T47D (cell line): ENCODE results near the gene THYN1.
"Not testable (repeated sequence)": the region's sequence is repeated elsewhere in the genome, so short reads cannot be mapped to it uniquely, and the experiment has no call there.

Source experiments
- DNase-seq, 2 experiments: peaks; one replicate each; pipeline versions ENCODE4 v3.0.0 to v3.0.0-alpha.2; 2011 to 2012; ENCODE audit warnings: low read depth in 1 of 2, low spot score in 1 of 2
- JUND ChIP-seq: IDR thresholded peaks from 2 replicates; pipeline ENCODE4 v1.6.1; 2012; ENCODE audit warnings: low read depth
- in situ Hi-C: cut with HindIII; loops from 2 replicates; pipeline ENCODE4 v1.10.0; 2016; ENCODE audit warnings: low sequenced_read_pairs, low pct_unique_long_range_greater_than_20kb

Gene THYN1

DNA sequence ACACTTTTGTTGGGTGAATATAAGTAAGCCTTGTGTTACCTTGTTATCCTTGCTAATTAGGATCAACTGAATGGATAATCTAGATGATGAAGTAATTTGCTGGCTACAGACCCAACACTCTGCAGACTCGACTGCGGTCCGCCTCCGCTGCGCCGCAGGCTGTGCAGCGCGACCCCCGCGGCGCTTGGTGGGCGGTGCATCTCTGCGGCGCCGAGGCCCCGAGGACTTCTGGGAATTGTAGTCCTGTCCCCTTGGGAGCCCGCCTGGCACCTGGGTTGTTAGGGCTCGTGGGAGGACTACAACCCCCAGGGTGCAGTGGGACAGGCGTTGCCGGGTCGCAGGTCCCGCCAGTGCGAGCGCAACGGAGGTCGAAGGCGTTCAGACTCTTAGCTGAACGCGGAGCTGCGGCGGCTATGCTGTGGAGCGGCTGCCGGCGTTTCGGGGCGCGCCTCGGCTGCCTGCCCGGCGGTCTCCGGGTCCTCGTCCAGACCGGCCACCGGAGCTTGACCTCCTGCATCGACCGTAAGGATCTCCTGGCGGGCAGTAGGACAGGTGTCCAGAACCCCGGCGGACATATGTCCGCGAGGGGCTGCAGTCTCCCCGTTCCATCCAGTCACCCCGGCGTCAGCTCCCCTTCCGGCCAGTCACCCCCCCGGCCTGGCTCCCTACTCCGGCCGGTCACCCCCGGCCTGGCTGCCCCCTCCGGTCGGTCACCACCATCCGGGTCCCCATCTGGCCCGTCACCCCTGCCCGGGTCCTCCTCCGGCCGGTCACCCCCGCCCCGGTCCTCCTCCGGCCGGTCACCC, at the start of gene THYN1, which contains the start of gene ACAD8:
THYN1 (minus strand) TSS at position 165 of the 806 bp plus-strand sequence. CDS start 470 bp downstream, outside the sequence.
ACAD8 (plus strand) TSS at position 381 of the 806 bp plus-strand sequence; CDS start at position 414, 33 bp downstream.
- no peak for TF ChIP-seq JUND
- in situ Hi-C loops = no loop called here
- DNase-seq = peak; percentile 99

DNA sequence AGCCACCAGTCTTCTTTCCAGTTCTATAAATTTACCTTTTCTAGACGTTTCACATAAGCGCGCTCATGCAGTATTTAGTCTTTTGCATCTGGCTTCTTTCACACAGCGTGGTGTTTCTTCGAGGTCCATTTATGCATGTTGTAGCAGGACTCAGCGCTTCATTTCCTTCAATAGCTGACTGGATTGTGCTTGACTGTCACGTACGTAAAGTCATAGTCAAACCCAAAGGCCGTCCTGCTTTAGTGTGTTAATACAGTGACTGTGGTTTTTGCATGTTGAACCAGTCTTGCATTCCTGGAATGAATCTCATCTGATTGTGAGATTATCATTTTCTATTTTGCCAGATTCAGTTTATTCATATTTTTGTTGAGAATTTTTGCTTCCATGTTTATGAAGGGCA, 41.5 kb upstream of the THYN1 start:
- in situ Hi-C loops = no loop called here
- TF ChIP-seq JUND = no peak
- no peak for DNase-seq

DNA sequence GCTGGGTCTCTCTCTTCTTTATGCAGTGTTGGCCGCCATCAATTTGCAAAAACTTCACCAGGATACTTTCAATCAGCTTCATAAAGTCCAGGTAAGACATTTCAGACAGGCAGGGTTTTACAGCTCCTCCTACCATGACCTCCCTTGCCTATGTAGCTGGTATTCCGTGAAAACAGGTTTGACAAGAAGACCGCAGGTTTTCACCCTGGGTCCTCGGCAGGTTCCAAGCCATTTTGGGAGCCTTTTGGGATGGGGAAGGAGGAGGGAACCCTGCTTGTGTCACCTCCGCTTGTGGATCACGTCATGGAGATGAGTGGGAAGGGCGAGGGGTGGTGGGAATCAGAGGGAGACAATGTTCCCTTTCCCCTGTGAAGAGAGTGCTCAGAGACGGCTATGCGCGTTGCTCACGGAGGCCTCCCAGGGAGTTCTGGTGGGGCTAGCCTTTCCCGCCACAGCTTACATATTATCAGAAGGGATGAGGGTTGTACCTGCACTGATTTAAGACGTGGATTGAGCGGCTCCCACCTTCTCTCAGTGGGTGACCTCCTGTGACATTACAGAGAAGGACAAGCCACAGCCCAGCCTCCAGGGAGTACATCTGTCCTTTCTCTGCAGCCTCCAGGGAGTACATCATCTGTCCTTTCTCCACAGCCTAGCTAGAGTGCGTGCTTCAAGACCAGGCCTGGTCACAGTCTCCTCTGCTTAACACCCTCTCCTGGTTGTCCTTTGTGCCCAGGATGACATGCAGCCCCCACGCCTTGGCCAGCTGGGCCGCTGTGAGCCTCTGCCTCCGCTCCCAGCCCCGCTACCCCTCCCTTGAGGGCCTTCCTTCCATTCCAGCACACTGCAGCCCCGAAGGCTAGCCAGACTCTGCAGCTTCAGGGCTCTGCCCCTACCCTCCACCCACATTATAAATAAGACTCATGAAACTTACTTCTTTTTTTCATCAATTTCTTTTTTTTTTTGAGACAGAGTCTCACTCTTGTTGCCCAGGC, 40.3 kb upstream of the THYN1 start:
- DNase-seq = peak; percentile 65 to 87
- TF ChIP-seq JUND = no peak
- in situ Hi-C loops = no loop called here

DNA sequence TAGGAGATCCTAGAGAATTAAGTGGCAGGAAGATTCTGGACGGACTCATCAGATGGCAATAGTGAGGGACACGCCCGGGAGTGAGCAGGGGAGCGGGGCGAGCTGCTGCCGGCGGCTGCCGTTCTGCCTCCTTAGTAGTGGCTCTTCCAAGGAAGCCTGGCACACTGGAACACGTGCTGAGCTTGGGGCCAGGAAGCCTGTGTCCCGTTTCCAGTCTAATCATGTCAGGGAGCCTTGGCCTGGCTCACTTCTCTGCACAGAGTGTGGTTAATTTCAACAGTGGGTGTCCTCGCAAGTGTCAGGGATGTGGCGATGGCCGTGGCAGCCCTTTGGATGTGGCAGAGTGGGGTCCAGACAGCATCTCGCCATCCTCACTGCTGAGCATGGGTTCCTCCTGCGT, 39.5 kb upstream of the THYN1 start:
- no peak for DNase-seq
- TF ChIP-seq JUND = no peak
- in situ Hi-C loops = no loop called here

DNA sequence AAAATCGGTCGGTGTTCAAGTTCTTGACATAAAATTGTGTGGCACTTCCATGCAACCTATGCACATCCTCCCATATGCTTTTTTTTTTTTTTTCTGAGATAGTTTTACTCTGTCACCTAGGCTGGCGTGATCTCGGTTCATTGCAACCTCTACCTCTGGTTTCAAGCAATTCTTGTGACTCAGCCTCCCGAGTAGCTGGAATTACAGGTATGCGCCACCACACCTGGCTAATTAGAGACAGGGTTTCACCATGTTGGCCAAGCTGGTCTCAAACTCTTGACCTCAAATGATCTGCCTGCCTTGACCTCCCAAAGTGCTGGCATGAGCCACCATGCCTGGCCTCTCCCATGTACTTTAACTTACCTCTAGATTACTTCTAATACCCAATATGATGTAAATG, 38.0 kb upstream of the THYN1 start:
- DNase-seq = no peak
- in situ Hi-C loops = no loop called here
- no peak for TF ChIP-seq JUND

DNA sequence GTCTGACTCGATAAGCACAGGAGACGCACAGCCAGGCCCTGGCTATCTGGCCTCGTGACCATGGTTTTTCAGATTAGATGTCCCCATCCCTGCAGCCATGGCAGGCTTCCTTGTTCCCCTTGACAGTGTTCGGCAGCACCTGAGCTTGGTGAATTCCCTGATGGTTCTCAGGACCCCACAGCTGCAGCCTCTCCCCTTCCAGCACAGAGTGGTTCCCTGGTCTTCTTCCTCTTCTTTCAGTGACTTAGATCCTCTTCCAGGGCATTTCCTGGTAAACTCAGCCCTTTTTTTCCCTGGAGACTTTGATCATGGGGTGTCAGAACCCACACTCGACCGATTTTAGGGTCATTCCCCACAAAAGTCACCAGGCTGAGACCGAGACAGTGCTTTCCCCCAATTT, 37.5 kb upstream of the THYN1 start:
- no peak for DNase-seq
- in situ Hi-C loops = no loop called here
- no peak for TF ChIP-seq JUND

DNA sequence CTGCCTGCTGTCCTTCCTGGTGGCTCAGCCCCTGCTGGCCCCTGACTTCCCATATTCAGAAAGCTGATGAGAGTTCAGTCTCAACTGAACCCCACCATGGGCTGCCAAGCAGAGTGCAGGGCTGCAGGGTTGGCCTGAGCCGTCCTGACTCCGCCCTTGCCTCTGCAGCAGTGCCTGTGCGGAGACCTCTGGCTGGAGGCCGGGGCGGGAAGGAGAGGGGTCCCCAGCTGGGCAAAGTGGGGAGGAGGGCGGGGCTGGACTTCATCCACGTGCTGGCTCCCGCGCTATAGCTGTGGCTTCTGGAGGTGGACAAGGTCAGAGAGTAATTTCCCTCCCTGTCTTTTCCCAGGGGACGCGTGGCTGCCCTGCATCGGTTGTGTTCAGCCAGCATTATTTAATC, 36.6 kb upstream of the THYN1 start:
- DNase-seq = no peak
- no peak for TF ChIP-seq JUND
- in situ Hi-C loops = no loop called here

DNA sequence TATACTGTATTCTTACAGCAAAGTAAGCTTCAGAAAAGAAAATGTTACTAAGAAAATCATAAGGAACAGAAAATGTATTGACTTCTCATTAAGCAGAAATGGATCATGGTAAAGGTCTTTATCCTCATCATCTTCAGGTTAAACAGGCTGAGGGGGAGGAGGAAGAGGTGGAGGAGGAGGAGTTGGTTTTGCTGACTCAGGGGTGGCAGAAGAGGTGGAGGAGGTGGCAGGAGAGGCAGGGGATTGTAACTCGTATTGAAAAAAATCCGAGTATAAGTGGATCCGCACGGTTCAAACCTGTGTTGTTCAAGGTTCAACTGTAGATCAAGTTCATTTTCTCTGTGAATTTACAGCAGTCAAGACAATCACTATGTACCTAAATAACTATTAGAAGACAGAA, 36.0 kb upstream of the THYN1 start:
- no peak for TF ChIP-seq JUND
- no peak for DNase-seq
- in situ Hi-C loops = no loop called here

DNA sequence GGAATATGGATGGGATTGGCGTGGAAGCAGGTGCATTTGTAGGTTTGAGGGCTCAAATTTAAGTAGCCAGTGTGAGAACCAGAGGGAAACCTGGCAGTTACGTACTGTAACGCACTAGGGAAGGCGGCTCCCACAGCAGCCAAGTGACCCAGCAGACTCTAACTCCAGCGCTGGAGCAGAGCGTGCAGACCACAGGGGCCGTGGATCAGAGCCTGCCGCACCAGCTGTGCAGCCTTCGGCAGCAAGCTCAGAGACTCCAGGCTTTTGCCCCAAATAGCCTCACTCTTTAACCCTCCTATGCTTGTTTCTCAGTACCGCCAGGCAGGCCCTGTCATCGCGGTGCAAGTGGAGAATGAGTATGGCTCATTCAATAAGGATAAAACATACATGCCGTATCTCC, 35.3 kb upstream of the THYN1 start:
- in situ Hi-C loops = no loop called here
- no peak for TF ChIP-seq JUND
- no peak for DNase-seq

DNA sequence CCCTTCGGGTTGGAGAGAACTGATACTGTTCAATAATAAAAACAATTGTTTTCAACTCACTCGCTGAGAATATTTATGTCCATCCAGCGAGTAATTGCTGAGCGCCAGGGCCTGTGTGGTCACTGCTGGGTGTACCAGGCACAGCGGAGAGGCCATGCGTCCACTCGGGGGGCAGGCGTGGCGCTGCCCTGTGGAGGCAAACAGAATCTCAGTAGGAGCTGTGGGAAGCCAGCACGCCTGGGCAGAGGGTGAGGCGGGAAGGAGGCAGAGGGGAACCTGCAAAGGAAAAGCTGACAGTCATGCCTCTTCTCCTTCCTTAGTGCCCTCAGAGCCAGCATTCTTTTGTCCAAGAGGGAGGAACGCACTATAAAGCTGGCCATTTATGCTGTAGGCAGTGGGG, 34.4 kb upstream of the THYN1 start:
- no peak for DNase-seq
- in situ Hi-C loops = no loop called here
- no peak for TF ChIP-seq JUND

DNA sequence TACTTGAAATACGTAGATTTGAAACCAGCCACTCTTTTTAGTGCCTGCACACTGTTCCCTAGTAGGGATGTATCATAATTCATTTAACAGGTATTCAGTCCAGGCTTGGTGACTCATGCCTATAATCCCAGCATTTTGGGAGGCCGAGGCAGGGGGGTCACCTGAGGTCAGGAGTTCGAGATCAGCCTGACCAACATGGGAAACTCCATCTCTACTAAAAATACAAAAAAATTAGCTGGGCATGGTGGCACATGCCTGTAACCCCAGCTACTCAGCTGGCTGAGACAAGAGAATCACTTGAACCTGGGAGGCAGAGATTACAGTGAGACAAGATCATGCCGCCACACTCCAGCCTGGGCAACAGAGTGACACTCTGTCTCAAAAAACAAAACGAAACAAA, 31.2 kb upstream of the THYN1 start:
- in situ Hi-C loops, DNase-seq: not testable (repeated sequence)

DNA sequence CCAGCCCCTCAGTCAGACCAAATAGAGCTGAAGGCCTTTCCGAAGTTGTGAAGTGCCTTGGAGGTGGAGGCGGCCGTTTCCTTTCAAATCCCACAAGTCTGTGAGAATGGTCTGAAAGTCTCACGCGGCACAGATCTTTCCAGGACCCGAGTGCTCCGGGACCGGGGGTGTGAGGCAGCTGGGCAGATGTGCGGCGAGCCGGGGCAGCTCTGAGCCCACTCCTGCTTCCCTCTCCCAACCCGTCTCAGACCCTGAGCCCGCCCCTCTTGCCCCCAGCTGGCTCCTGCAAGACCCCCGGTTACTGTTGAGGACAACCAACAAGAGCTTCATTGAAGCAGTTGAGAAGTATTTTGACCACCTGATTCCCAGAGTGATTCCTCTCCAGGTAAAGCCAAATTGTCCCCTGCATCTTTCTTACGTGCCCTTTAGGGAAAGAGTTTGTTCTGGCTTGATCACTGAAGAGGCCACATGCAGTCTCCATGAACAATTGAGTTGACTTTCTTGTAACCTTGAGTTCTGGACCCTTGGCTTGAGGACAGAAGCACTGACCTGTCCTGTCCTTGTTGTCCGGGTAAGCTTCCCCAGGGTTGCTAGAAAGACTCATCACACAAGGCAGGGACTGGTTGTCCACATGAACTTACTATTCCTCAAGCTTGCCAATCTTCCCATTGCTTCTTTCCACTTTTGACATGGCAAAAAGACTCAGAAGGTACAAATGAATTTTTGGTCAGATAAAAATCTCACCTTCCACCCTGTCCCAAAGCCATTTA, 30.5 kb upstream of the THYN1 start:
- in situ Hi-C loops = no loop called here
- no peak for TF ChIP-seq JUND
- no peak for DNase-seq
